DND-41 (cell line): ENCODE results near the gene CYYR1.

ENCODE experiments used
- ATAC-seq: fragments of 200-7000 bp; cut with Tn5 transposase; 3 replicates; pipeline ENCODE4 v1.9.1; 2021; ENCODE audit warnings: low read depth; ENCODE audit not compliant: insufficient read depth
- DNase-seq: peaks from one replicate; pipeline ENCODE4 v3.0.0-alpha.2; 2020
- H2AFZ ChIP-seq: 2 replicates; pipeline ENCODE4 v1.6.0; 2012; ENCODE audit warnings: low read depth, low read length
- H3K27ac ChIP-seq: 2 replicates; pipeline ENCODE4 v1.5.1; 2012; ENCODE audit warnings: low read length, inconsistent platforms
- H3K27me3 ChIP-seq: fragments of 200-600 bp; sonication (generic); 2 replicates; pipeline ENCODE4 v1.6.0; 2012; ENCODE audit warnings: low read length, mild to moderate bottlenecking, inconsistent platforms; ENCODE audit not compliant: insufficient read depth, poor library complexity
- H3K36me3 ChIP-seq: 2 replicates; pipeline ENCODE4 v1.5.1; 2012; ENCODE audit warnings: low read length, inconsistent platforms; ENCODE audit not compliant: insufficient read depth
- H3K4me1 ChIP-seq: 2 replicates; pipeline ENCODE4 v1.5.1; 2012; ENCODE audit warnings: mild to moderate bottlenecking, low read length; ENCODE audit not compliant: insufficient read depth
- H3K4me2 ChIP-seq: 2 replicates; pipeline ENCODE4 v1.6.0; 2012; ENCODE audit warnings: mild to moderate bottlenecking, moderate library complexity, low read length, inconsistent platforms; ENCODE audit not compliant: insufficient read depth
- H3K4me3 ChIP-seq, 2 experiments: fragments of 200-600 bp in 1 of 2; shearing (Covaris generic) in 1 of 2; 2 replicates each; pipeline ENCODE4 v1.5.1; 2012 to 2016; ENCODE audit warnings: inconsistent platforms in 2 of 2, low read length in 2 of 2, mild to moderate bottlenecking in 2 of 2, low read depth in 1 of 2, moderate library complexity in 1 of 2
- H3K79me2 ChIP-seq: 2 replicates; pipeline ENCODE4 v1.6.0; 2012; ENCODE audit warnings: low read length, inconsistent platforms; ENCODE audit not compliant: insufficient read depth
- H3K9ac ChIP-seq: 2 replicates; pipeline ENCODE4 v1.6.0; 2012; ENCODE audit warnings: low read depth, mild to moderate bottlenecking, inconsistent platforms, low read length, moderate library complexity
- H3K9me3 ChIP-seq: 2 replicates; pipeline ENCODE4 v1.5.1; 2012; ENCODE audit warnings: low read length, moderate library complexity, mild to moderate bottlenecking, inconsistent platforms; ENCODE audit not compliant: insufficient read depth, severe bottlenecking
- H4K20me1 ChIP-seq: 2 replicates; pipeline ENCODE4 v1.6.0; 2012; ENCODE audit warnings: low read length; ENCODE audit not compliant: insufficient read depth
- CTCF ChIP-seq: IDR thresholded peaks from 2 replicates; pipeline ENCODE4 v1.5.1; 2012; ENCODE audit warnings: borderline replicate concordance, low read length, moderate library complexity, mild to moderate bottlenecking; ENCODE audit not compliant: poor library complexity, severe bottlenecking; ENCODE audit errors: extremely low read depth
- EZH2 ChIP-seq: IDR thresholded peaks from 3 replicates; pipeline ENCODE4 v1.6.1; 2012; ENCODE audit warnings: borderline replicate concordance, low read depth, mild to moderate bottlenecking, moderate library complexity, low read length, inconsistent platforms; ENCODE audit not compliant: severe bottlenecking

CYYR1 gene

DNA sequence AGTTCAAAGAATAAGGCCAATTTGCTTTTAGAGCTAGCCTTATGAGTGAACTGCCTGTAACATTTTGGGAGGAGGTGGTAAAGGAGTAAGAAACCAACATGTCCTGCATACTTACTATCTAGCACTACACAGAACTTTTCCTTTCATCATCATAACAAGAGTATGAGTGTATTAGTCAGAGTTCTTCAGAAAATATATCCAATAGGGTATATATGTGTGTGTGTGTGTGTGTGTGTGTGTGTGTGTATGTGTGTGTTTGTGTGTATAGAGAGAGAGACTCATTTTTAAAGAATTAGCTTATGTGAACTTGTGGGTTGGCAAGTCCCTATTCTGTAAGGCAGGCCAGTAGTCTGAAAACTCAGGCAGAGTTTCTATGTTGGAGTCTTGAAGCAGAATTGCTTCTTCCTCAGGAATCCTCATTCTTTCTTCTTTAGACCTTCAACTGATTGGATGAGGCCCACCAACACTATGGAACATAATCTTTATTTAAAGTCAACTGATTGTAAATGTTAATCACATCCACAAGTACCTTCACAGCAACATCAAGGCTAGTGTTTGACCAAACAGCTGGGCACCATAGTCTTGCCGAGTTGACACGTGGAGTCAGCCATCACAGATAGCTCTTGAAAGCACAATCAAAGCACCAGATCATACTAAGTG is 121.9 kb downstream of the CYYR1 start:
- Histone ChIP-seq H4K20me1 (no peaks in the 10 kb centered on the region), H3K9ac (no peak overlapping the region), H3K36me3 (no peaks in the 10 kb centered on the region), H3K9me3 (no peaks in the 10 kb centered on the region), H3K27me3 (no peaks in the 10 kb centered on the region), H3K4me2 (no peak overlapping the region), H3K4me3 (no peak overlapping the region), H3K79me2 (no peaks in the 10 kb centered on the region), H3K27ac (no peak overlapping the region), H3K4me1 (no peaks in the 10 kb centered on the region), H2AFZ (no peak overlapping the region)
- TF ChIP-seq CTCF (no peak), EZH2 (no peak)
- ATAC-seq: no peak
- no peak for DNase-seq

GRCh38 chr21:26449161-26449560 is 123.9 kb downstream of the CYYR1 start:
- Histone ChIP-seq H4K20me1 (no peaks in the 10 kb centered on the region), H3K79me2 (no peaks in the 10 kb centered on the region), H3K9ac (no peak overlapping the region), H3K4me3 (no peak overlapping the region), H3K9me3 (no peaks in the 10 kb centered on the region), H3K4me1 (no peaks in the 10 kb centered on the region), H3K36me3 (no peaks in the 10 kb centered on the region), H3K27me3 (no peaks in the 10 kb centered on the region), H2AFZ (no peak overlapping the region), H3K27ac (no peak overlapping the region), H3K4me2 (no peak overlapping the region)
- no peak for ATAC-seq
- no peak for DNase-seq
- no peak for TF ChIP-seq CTCF
- no peak for TF ChIP-seq EZH2

GRCh38 chr21:26448751-26449150 is 124.3 kb downstream of the CYYR1 start:
- Histone ChIP-seq H3K4me1 (no peaks in the 10 kb centered on the region), H3K27me3 (no peaks in the 10 kb centered on the region), H3K4me2 (no peak overlapping the region), H3K79me2 (no peaks in the 10 kb centered on the region), H3K27ac (no peak overlapping the region), H2AFZ (no peak overlapping the region), H3K36me3 (no peaks in the 10 kb centered on the region), H3K4me3 (no peak overlapping the region), H4K20me1 (no peaks in the 10 kb centered on the region), H3K9ac (no peak overlapping the region), H3K9me3 (no peaks in the 10 kb centered on the region)
- ATAC-seq: no peak
- DNase-seq: no peak
- TF ChIP-seq EZH2 (no peak), CTCF (no peak)

DNA sequence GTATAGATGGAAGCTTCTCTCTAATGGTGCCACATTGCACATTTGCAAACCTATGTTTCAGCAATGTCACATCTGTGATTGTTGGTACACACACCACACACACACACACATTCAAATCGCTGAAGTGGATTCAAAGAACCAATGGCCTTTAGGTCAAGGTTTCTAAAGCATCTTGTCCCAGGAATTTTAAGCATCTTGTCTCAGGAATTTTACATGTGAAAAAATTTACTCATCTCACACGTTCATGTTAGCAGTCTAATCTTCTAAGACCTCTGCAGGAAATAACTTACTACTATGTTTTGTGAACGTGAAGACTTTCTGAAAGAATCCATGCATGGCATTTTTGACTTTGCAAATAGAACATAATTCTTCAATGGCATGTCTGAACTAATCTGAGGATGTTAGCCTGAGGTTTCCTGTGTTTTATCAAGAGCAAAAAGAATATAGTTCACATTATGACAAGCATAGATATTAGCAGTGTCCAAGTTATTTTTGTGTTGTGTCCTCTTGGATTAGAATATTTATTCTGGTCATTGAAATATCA is 125.1 kb downstream of the CYYR1 start:
- ATAC-seq: no peak
- Histone ChIP-seq H3K27me3 (no peaks in the 10 kb centered on the region), H3K4me3 (no peak overlapping the region), H2AFZ (no peak overlapping the region), H3K79me2 (no peaks in the 10 kb centered on the region), H3K4me2 (no peak overlapping the region), H4K20me1 (no peaks in the 10 kb centered on the region), H3K9ac (no peak overlapping the region), H3K36me3 (no peaks in the 10 kb centered on the region), H3K4me1 (no peaks in the 10 kb centered on the region), H3K27ac (no peak overlapping the region), H3K9me3 (no peaks in the 10 kb centered on the region)
- no peak for DNase-seq
- TF ChIP-seq EZH2 (no peak), CTCF (no peak)
